ENCODE results near the gene UGT1A8.

The UGT1A8 gene

DNA sequence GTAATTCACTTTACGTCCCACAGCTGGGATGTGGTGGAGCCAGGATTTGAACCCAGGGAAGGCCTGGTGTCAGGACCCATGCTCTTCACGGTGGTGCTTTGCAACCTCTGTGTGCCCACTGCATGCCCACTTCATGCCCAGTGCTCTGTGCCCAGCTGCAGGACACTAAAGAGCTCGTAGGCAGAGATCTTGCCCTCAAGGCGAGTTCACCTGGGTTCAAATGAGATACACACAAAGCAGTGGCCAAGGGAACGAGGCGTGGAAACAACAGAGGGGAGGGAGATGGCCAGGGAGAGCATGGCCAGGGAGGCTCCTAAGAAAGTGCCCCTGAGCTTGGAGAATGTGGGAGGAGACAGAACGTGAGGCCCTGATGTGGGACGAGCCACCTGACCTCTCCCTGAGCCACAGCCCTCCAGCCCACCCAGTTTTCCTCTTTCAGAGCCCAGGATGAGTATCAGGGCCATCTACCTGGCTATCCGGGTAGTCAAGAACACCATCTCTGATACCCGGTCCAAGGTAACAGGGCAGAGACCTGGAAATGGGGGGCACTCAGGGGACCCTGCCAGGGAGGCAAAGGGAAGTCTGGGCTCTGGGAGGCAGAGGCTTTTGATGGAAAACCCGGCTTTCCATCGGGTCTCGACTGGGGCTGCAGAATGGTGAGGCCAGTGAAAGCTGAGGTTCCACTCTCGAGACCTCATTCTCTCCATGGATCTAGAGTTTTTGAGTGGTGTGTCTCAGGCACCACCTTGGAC, 181.1 kb downstream of the UGT1A8 start:
- Histone ChIP-seq H3K4me3 (ENCODE audit: low read depth in 1 of 2, low read length in 1 of 2) (no peak overlapping the region), H3K4me1 (ENCODE audit: control insufficient read depth in 1 of 2, insufficient read depth in 1 of 2, low read depth in 1 of 2, low read length in 1 of 2) (no peaks in the 10 kb centered on the region), H3K9me3 (no peaks in the 10 kb centered on the region), H3K27ac (no peak overlapping the region), H3K36me3 (no peaks in the 10 kb centered on the region), H3K27me3 (no peaks in the 10 kb centered on the region)
- TF ChIP-seq, protein P1, sequence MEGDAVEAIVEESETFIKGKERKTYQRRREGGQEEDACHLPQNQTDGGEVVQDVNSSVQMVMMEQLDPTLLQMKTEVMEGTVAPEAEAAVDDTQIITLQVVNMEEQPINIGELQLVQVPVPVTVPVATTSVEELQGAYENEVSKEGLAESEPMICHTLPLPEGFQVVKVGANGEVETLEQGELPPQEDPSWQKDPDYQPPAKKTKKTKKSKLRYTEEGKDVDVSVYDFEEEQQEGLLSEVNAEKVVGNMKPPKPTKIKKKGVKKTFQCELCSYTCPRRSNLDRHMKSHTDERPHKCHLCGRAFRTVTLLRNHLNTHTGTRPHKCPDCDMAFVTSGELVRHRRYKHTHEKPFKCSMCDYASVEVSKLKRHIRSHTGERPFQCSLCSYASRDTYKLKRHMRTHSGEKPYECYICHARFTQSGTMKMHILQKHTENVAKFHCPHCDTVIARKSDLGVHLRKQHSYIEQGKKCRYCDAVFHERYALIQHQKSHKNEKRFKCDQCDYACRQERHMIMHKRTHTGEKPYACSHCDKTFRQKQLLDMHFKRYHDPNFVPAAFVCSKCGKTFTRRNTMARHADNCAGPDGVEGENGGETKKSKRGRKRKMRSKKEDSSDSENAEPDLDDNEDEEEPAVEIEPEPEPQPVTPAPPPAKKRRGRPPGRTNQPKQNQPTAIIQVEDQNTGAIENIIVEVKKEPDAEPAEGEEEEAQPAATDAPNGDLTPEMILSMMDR (IDR thresholded peaks at IDR 0.05): no peak

DNA sequence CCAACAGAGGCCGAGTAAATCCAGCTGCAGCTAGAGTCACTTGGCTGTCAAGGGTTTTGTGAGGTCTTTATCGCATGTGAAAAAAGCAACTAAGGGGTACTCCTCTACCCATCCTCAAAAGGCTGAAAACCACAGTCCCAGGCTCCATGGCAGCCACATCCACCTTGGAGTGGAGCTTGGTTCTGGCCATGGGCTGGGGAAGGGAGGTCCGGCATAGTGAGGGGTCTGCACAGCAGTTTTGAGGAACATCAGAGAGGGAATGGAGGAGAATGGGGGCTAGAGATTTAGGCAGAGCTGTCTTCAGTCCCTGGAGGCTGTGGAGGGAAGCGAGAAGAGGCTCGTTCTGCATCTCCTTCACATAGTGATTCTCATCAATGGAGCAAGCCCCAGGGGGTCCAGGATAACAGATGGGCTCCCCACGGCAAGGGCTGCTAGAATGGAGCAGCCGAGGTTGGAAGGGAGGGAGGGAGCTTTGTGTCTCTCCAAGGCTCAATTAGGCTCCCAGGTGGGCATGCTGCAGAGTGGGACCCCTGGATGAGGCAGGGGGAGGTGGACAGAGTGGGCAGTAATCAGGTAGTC, 181.7 kb downstream of the UGT1A8 start:
- no peak overlapping the region for H3K4me3 ChIP-seq (ENCODE audit: low read depth in 1 of 2, low read length in 1 of 2)
- TF ChIP-seq, protein P1 (IDR thresholded peaks at IDR 0.05): no peak
- no peak overlapping the region for H3K27ac ChIP-seq
- H3K36me3 ChIP-seq: no peaks in the 10 kb centered on the region
- H3K4me1 ChIP-seq (ENCODE audit: control insufficient read depth in 1 of 2, insufficient read depth in 1 of 2, low read depth in 1 of 2, low read length in 1 of 2): no peaks in the 10 kb centered on the region
- no peaks in the 10 kb centered on the region for H3K27me3 ChIP-seq
- no peaks in the 10 kb centered on the region for H3K9me3 ChIP-seq

DNA sequence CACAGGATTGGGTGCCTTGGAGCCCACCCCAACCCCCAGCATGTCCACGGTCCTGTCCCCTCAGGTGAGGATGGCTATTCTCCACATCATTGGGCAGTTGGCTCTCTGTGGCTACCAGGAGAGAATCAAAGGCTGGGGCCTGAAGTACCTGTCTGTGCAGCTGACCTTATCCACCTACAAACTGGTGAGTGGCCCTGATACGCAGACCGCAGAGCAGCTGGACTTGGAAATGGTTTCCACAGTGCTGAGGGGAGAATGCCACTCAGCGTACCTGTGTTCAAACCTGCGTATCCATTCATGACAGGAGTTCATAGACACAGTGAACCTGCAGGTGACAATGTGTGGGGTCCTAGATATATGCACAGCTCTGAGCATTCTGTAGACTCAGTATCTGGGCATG, 182.3 kb downstream of the UGT1A8 start:
- Histone ChIP-seq H3K27ac (no peak overlapping the region), H3K27me3 (no peaks in the 10 kb centered on the region), H3K4me1 (ENCODE audit: control insufficient read depth in 1 of 2, insufficient read depth in 1 of 2, low read depth in 1 of 2, low read length in 1 of 2) (no peaks in the 10 kb centered on the region), H3K4me3 (ENCODE audit: low read depth in 1 of 2, low read length in 1 of 2) (no peak overlapping the region), H3K9me3 (no peaks in the 10 kb centered on the region), H3K36me3 (no peaks in the 10 kb centered on the region)
- TF ChIP-seq, protein P1 (IDR thresholded peaks at IDR 0.05): no peak

DNA sequence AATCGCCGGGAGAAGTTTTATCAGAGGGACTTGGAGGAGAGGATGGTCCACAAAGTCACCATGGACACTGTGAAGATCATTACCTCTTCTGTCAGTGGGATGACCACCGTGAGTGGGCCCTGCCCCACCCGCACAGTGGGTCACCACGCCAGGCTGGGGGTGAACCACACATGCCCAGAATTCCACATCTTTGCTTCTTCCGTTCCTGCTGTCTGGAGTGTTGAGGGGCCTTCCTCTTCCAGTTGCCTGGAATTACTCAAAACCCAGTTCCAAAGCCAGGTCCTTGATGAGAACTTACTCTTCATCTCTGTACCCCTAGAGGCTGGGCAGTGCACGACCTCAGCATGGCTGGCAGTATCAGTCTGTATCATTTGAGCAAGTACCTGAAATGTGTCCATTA, 182.8 kb downstream of the UGT1A8 start:
- no peaks in the 10 kb centered on the region for H3K9me3 ChIP-seq
- TF ChIP-seq, protein P1 (IDR thresholded peaks at IDR 0.05): no peak
- H3K27me3 ChIP-seq: no peaks in the 10 kb centered on the region
- no peak overlapping the region for H3K27ac ChIP-seq
- H3K36me3 ChIP-seq: no peaks in the 10 kb centered on the region
- H3K4me1 ChIP-seq (ENCODE audit: control insufficient read depth in 1 of 2, insufficient read depth in 1 of 2, low read depth in 1 of 2, low read length in 1 of 2): no peaks in the 10 kb centered on the region
- no peak overlapping the region for H3K4me3 ChIP-seq (ENCODE audit: low read depth in 1 of 2, low read length in 1 of 2)

DNA sequence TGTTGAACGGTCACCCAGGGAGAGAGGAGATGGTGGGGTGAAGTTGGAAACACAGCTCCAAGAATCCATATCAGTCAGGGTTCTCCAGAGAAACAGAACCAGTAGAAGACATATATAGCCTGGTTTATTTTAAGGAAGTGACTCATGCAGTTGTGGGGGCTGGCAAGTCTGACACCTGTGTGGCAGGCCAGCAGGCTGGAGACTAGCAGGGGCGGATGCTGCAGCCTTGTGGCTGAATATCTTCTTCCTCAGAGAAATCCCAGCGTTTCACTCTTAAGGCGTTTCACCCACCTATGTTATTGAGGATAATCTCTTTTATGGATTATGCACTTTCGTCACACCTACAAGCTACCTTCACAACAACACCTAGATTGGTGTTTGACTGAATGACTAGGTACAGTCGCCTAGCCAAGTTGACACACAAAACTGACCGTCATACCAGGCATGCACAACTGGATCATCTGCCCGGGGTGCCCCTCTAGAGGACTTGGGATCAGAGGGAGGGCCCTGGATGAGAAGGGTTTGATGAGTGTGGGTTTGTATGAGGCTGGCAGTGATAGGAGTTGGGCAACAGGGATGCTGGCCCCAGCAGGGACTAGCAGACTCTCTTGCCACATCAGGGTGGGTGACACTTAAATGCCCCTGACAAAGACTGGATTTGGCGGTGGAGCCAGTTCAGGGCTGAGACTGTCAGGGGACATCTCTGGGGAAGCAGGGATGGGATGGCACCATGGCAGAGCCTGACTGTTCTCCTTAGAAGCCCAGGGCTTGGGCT, 184.1 kb downstream of the UGT1A8 start:
- TF ChIP-seq, protein P1 (IDR thresholded peaks at IDR 0.05): no peak
- Histone ChIP-seq H3K36me3 (no peaks in the 10 kb centered on the region), H3K4me3 (ENCODE audit: low read depth in 1 of 2, low read length in 1 of 2) (no peak overlapping the region), H3K27ac (no peak overlapping the region), H3K9me3 (no peaks in the 10 kb centered on the region), H3K4me1 (ENCODE audit: control insufficient read depth in 1 of 2, insufficient read depth in 1 of 2, low read depth in 1 of 2, low read length in 1 of 2) (no peaks in the 10 kb centered on the region), H3K27me3 (no peaks in the 10 kb centered on the region)

All from neutrophil (primary cell).